Measurements from ENCODE around the gene OOSP4B. TPM values are rescaled to one million over a fixed set of nuclear protein-coding genes. Genes with fewer than 3 reads are reported as not detected.
"Not testable (repeated sequence)": the region's sequence is repeated elsewhere in the genome, so short reads cannot be mapped to it uniquely, and the experiment has no call there.

The OOSP4B gene
- total RNA-seq, 1 donor from 2014 or later = not detected

- H3K4me3 ChIP-seq (ENCODE audit: low read depth, low read length) = no peak overlapping the region
- no peak for DNase-seq (ENCODE audit: low read depth)
- H3K27me3 ChIP-seq (ENCODE audit: control insufficient read depth, insufficient read depth, low read length) = no peaks in the 10 kb centered on the region
- H3K36me3 ChIP-seq (ENCODE audit: control insufficient read depth, insufficient read depth, low read length) = no peaks in the 10 kb centered on the region
- TF ChIP-seq CTCF (IDR thresholded peaks at IDR 0.05; ENCODE audit: insufficient read depth, low read length, poor library complexity, severe bottlenecking) = no peak
These were observed 52.5 kb downstream of the OOSP4B start for GRCh38 chr11:60069450-60069849.

- H3K27me3 ChIP-seq (ENCODE audit: control insufficient read depth, insufficient read depth, low read length); DNase-seq (ENCODE audit: low read depth); H3K36me3 ChIP-seq (ENCODE audit: control insufficient read depth, insufficient read depth, low read length): not testable (repeated sequence)
These were observed 54.7 kb downstream of the OOSP4B start for GRCh38 chr11:60071644-60072043.

GRCh38 chr11:60077216-60077817 is 60.3 kb downstream of the OOSP4B start:
- Histone ChIP-seq H3K27me3 (ENCODE audit: control insufficient read depth, insufficient read depth, low read length) (no peaks in the 10 kb centered on the region), H3K36me3 (ENCODE audit: control insufficient read depth, insufficient read depth, low read length) (no peaks in the 10 kb centered on the region), H3K4me3 (ENCODE audit: low read depth, low read length) (no peak overlapping the region)
- no peak for TF ChIP-seq CTCF (IDR thresholded peaks at IDR 0.05; ENCODE audit: insufficient read depth, low read length, poor library complexity, severe bottlenecking)
- no peak for DNase-seq (ENCODE audit: low read depth)

More at GRCh38 chr11:60071644-60072043, 54.7 kb downstream of the OOSP4B start:
- not testable (repeated sequence) for H3K4me3 ChIP-seq (ENCODE audit: low read depth, low read length)

GRCh38 chr11:60077981-60078380 is 61.0 kb downstream of the OOSP4B start:
- H3K36me3 ChIP-seq (ENCODE audit: control insufficient read depth, insufficient read depth, low read length) = no peaks in the 10 kb centered on the region
- no peak for TF ChIP-seq CTCF (IDR thresholded peaks at IDR 0.05; ENCODE audit: insufficient read depth, low read length, poor library complexity, severe bottlenecking)
- no peak for DNase-seq (ENCODE audit: low read depth)

GRCh38 chr11:60078745-60079144 is 61.8 kb downstream of the OOSP4B start:
- Histone ChIP-seq H3K27me3 (ENCODE audit: control insufficient read depth, insufficient read depth, low read length) (no peaks in the 10 kb centered on the region), H3K36me3 (ENCODE audit: control insufficient read depth, insufficient read depth, low read length) (no peaks in the 10 kb centered on the region), H3K4me3 (ENCODE audit: low read depth, low read length) (no peak overlapping the region)
- no peak for TF ChIP-seq CTCF (IDR thresholded peaks at IDR 0.05; ENCODE audit: insufficient read depth, low read length, poor library complexity, severe bottlenecking)
- no peak for DNase-seq (ENCODE audit: low read depth)

More at GRCh38 chr11:60077981-60078380, 61.0 kb downstream of the OOSP4B start:
- no peak overlapping the region for H3K4me3 ChIP-seq (ENCODE audit: low read depth, low read length)
- H3K27me3 ChIP-seq (ENCODE audit: control insufficient read depth, insufficient read depth, low read length) = no peaks in the 10 kb centered on the region

- no peak for DNase-seq (ENCODE audit: low read depth)
- no peak overlapping the region for H3K4me3 ChIP-seq (ENCODE audit: low read depth, low read length)
- H3K36me3 ChIP-seq (ENCODE audit: control insufficient read depth, insufficient read depth, low read length) = no peaks in the 10 kb centered on the region
- no peak for TF ChIP-seq CTCF (IDR thresholded peaks at IDR 0.05; ENCODE audit: insufficient read depth, low read length, poor library complexity, severe bottlenecking)
- H3K27me3 ChIP-seq (ENCODE audit: control insufficient read depth, insufficient read depth, low read length) = no peaks in the 10 kb centered on the region
These were observed 63.6 kb downstream of the OOSP4B start for GRCh38 chr11:60080535-60080934.

Other genes starting within 250 kb of the OOSP4B start
- 34.5 and 34.6 TPM in 2 replicates for gene MRPL16, start 206.4 kb upstream of the OOSP4B start, total RNA-seq
- not detected in 2 replicates for gene CBLIF, start 171.7 kb upstream of the OOSP4B start, total RNA-seq
- 2.0 TPM in 1 of 2 replicates, not detected in the other for gene TCN1, start 150.7 kb upstream of the OOSP4B start, total RNA-seq
- not detected in 2 replicates for gene OOSP3, start 138.4 kb upstream of the OOSP4B start, total RNA-seq
- gene OOSP1, start 78.7 kb upstream of the OOSP4B start, total RNA-seq = not detected in 2 replicates
- not detected in 2 replicates for gene OOSP4A, start 53.1 kb upstream of the OOSP4B start, total RNA-seq
- gene OOSP2, start 23.2 kb downstream of the OOSP4B start, total RNA-seq = not detected in 2 replicates
- gene MS4A3, start 39.5 kb downstream of the OOSP4B start, total RNA-seq = not detected in 2 replicates
- 0.14 TPM in 1 of 2 replicates, not detected in the other for gene MS4A2, start 71.5 kb downstream of the OOSP4B start, total RNA-seq
- 0.55 and 2.3 TPM in 2 replicates for gene MS4A6A, start 165.9 kb downstream of the OOSP4B start, total RNA-seq
- gene MS4A4E, start 226.0 kb downstream of the OOSP4B start, total RNA-seq = not detected in 2 replicates